CD4-positive, alpha-beta T cell (primary cell): Measurements from ENCODE around the gene DSEL. TPM values are rescaled to one million over a fixed set of nuclear protein-coding genes. Genes with fewer than 3 reads are reported as not detected.

Source experiments
- ATAC-seq: fragments of 200-7000 bp; cut with Tn5 transposase; one replicate; pipeline ENCODE4 v1.10.0; 2022; ENCODE audit warnings: mild to moderate bottlenecking; ENCODE audit not compliant: poor library complexity
- CTCF ChIA-PET: fragments of 350-600 bp; sonication (Branson Sonifier 250); formaldehyde crosslinking; loops from one replicate; lab custom pipeline; 2021; ENCODE audit warnings: antibody characterized with exemption, inconsistent platforms; lab: Charles Lee
- POLR2A ChIA-PET: fragments of 350-600 bp; sonication (Branson Sonifier 250); formaldehyde crosslinking; loops from one replicate; lab custom pipeline; 2021; ENCODE audit warnings: antibody characterized with exemption, inconsistent platforms; lab: Charles Lee
- DNase-seq, 14 experiments: peaks; one replicate each; pipeline ENCODE4 v3.0.0-alpha.2; 2013 to 2020; ENCODE audit warnings: mixed read lengths in 2 of 14
- H3K27ac ChIP-seq, 2 donors: one replicate each; pipeline versions ENCODE4 v1.5.1 to v1.7.0; 2013; ENCODE audit warnings: low read length in 2 of 2, low read depth in 1 of 2, mild to moderate bottlenecking in 1 of 2
- H3K27me3 ChIP-seq, 2 experiments: 1 replicate in 1 of 2; 2 replicates in 1 of 2; pipeline versions ENCODE4 v1.6.1 to v1.7.0; 2013; ENCODE audit warnings: low read length in 2 of 2, control low read depth in 1 of 2, mild to moderate bottlenecking in 1 of 2, moderate library complexity in 1 of 2; ENCODE audit not compliant: insufficient read depth in 2 of 2, control insufficient read depth in 1 of 2
- H3K36me3 ChIP-seq: one replicate; pipeline ENCODE4 v1.6.1; 2013; ENCODE audit warnings: low read length, control low read depth; ENCODE audit not compliant: insufficient read depth
- H3K4me1 ChIP-seq: one replicate; pipeline ENCODE4 v1.6.1; 2013; ENCODE audit warnings: low read length, control low read depth; ENCODE audit not compliant: insufficient read depth
- H3K4me3 ChIP-seq: one replicate; pipeline ENCODE4 v1.5.1; 2013; ENCODE audit warnings: mild to moderate bottlenecking, low read length, moderate library complexity
- H3K9me3 ChIP-seq, 2 experiments: 1 replicate in 1 of 2; 2 replicates in 1 of 2; pipeline versions ENCODE4 v1.6.1 to v1.7.0; 2013; ENCODE audit warnings: low read length in 2 of 2, mild to moderate bottlenecking in 2 of 2, control low read depth in 1 of 2, moderate library complexity in 1 of 2; ENCODE audit not compliant: control insufficient read depth in 1 of 2, insufficient read depth in 1 of 2
- H3K27ac Mint-ChIP-seq: one replicate; pipeline ENCODE4 v1.8.0; 2020; ENCODE audit warnings: mixed read lengths
- H3K27me3 Mint-ChIP-seq: one replicate; pipeline ENCODE4 v1.8.0; 2021; ENCODE audit warnings: mixed read lengths
- H3K36me3 Mint-ChIP-seq: one replicate; pipeline ENCODE4 v1.8.0; 2021; ENCODE audit warnings: low read depth, mixed read lengths
- H3K4me1 Mint-ChIP-seq: one replicate; pipeline ENCODE4 v1.8.0; 2021; ENCODE audit warnings: low read depth, mixed read lengths
- H3K4me3 Mint-ChIP-seq: one replicate; pipeline ENCODE4 v1.8.0; 2020; ENCODE audit warnings: mild to moderate bottlenecking, mixed read lengths
- H3K9me3 Mint-ChIP-seq: one replicate; pipeline ENCODE4 v1.8.0; 2020; ENCODE audit warnings: mixed read lengths
- CTCF ChIP-seq: fragments of 200-600 bp; IDR thresholded peaks from one replicate; pipeline ENCODE4 v1.8.0; 2022; ENCODE audit warnings: antibody characterized with exemption, mild to moderate bottlenecking
- intact Hi-C, 2 experiments: fragments of 100-400 bp; cut with DNase I in 1 of 2; cut with micrococcal nuclease in 1 of 2; formaldehyde crosslinking; loops; one replicate each; pipeline versions ENCODE4 v1.15.1 to v1.9.0; 2023 to 2025; cut with DNase I, micrococcal nuclease
- total RNA-seq, 174 experiments: library from RNA in 2 of 174; stranded (reverse) in 2 of 174; gene quantifications; one replicate each; pipeline ENCODE4 v1.2.3 and lab custom pipeline; 2021 to 2026

DSEL gene
- total RNA-seq, 2 experiments from 2014 or later, result 0.52 to 0.53 TPM

GRCh38 chr18:67483237-67483636 is 33.3 kb downstream of the DSEL start:
- DNase-seq (no peak), ATAC-seq (no peak)
- Mint-ChIP-seq H3K4me1 (no peaks in the 10 kb centered on the region), H3K27me3 (peaks cover 7% of the 10 kb centered on the region), H3K4me3 (no peak overlapping the region), H3K36me3 (no peaks in the 10 kb centered on the region), H3K27ac (no peak overlapping the region), H3K9me3 (no peaks in the 10 kb centered on the region)
- no peak for TF ChIP-seq CTCF
- Histone ChIP-seq H3K9me3 (no peaks in the 10 kb centered on the region), H3K27me3 (no peaks in the 10 kb centered on the region), H3K4me3 (no peak overlapping the region), H3K4me1 (no peaks in the 10 kb centered on the region), H3K36me3 (no peaks in the 10 kb centered on the region), H3K27ac (no peak overlapping the region)
- CTCF ChIA-PET, result no interaction called here
- POLR2A ChIA-PET, result no interaction called here
- intact Hi-C loops, result no loop called here

GRCh38 chr18:67478249-67478648 is 38.3 kb downstream of the DSEL start:
- Histone ChIP-seq H3K36me3 (no peaks in the 10 kb centered on the region), H3K4me1 (no peaks in the 10 kb centered on the region), H3K4me3 (no peak overlapping the region), H3K27ac (no peak overlapping the region), H3K27me3 (no peaks in the 10 kb centered on the region), H3K9me3 (no peaks in the 10 kb centered on the region)
- Mint-ChIP-seq H3K4me3 (no peak overlapping the region), H3K36me3 (no peaks in the 10 kb centered on the region), H3K4me1 (no peaks in the 10 kb centered on the region), H3K9me3 (no peaks in the 10 kb centered on the region), H3K27me3 (peaks cover 7% of the 10 kb centered on the region), H3K27ac (no peak overlapping the region)
- CTCF ChIA-PET, result no interaction called here
- intact Hi-C loops, result no loop called here
- no peak for ATAC-seq
- DNase-seq, result no peak
- POLR2A ChIA-PET, result no interaction called here
- no peak for TF ChIP-seq CTCF

- H3K4me3 Mint-ChIP-seq, result no peak overlapping the region
- DNase-seq, result no peak
- Histone ChIP-seq H3K9me3 (no peaks in the 10 kb centered on the region), H3K27me3 (no peaks in the 10 kb centered on the region), H3K27ac (no peak overlapping the region), H3K36me3 (no peaks in the 10 kb centered on the region), H3K4me3 (no peak overlapping the region), H3K4me1 (no peaks in the 10 kb centered on the region)
- H3K27ac Mint-ChIP-seq, result no peak overlapping the region
- no peaks in the 10 kb centered on the region for H3K36me3 Mint-ChIP-seq
- peaks cover 7% of the 10 kb centered on the region for H3K27me3 Mint-ChIP-seq
- ChIA-PET CTCF (no interaction called here), POLR2A (no interaction called here)
- no peaks in the 10 kb centered on the region for H3K4me1 Mint-ChIP-seq
- no peak for ATAC-seq
- TF ChIP-seq CTCF, result no peak
- H3K9me3 Mint-ChIP-seq, result no peaks in the 10 kb centered on the region
- intact Hi-C loops, result no loop called here
Measured at GRCh38 chr18:67477522-67477921, 39.0 kb downstream of the DSEL start.
